ENCODE results near the gene SLC16A13.
"Not testable (repeated sequence)": the region's sequence is repeated elsewhere in the genome, so short reads cannot be mapped to it uniquely, and the experiment has no call there.

Gene SLC16A13

GRCh38 chr17:7035591-7036368, at the start of gene SLC16A13:
SLC16A13 (plus strand) TSS chr17:7036015; CDS start chr17:7036383, 368 bp downstream.
- Histone ChIP-seq H3K9ac (peak within 1 kb of the TSS; percentile 57; the same call in 1 of the 2 replicates), H3K79me2 (ENCODE audit: insufficient read depth, low read depth) (no peaks in the 10 kb centered on the region), H3K27me3 (ENCODE audit: insufficient read depth, low read depth) (no peaks in the 10 kb centered on the region), H4K20me1 (ENCODE audit: insufficient read depth) (no peaks in the 10 kb centered on the region), H2AFZ (ENCODE audit: low read depth) (no peak within 1 kb of the TSS; the same call in 1 of the 2 replicates), H3K4me3 (IDR thresholded peaks at IDR 0.05; ENCODE audit: insufficient read depth, low read depth, low read length) (no peak within 1 kb of the TSS), H3K4me1 (ENCODE audit: low read depth, poor library complexity, severe bottlenecking) (no peaks in the 10 kb centered on the region), H3K4me2 (0 out of 2 replicates have a peak within 1 kb of the TSS, but pooled peaks have one; percentile 29), H3K27ac (peak within 1 kb of the TSS; percentile 63), H3K36me3 (ENCODE audit: insufficient read depth) (no peaks in the 10 kb centered on the region)
- no peak for TF ChIP-seq CTCF (conservative IDR thresholded peaks at IDR 0.05; ENCODE audit: low read depth, low read length)

- Histone ChIP-seq H3K9ac (no peak overlapping the region), H3K4me2 (no peak overlapping the region), H3K79me2 (ENCODE audit: insufficient read depth, low read depth) (no peaks in the 10 kb centered on the region), H3K27ac (no peak overlapping the region), H2AFZ (ENCODE audit: low read depth) (no peak overlapping the region), H3K27me3 (ENCODE audit: insufficient read depth, low read depth) (no peaks in the 10 kb centered on the region), H3K4me3 (IDR thresholded peaks at IDR 0.05; ENCODE audit: insufficient read depth, low read depth, low read length) (no peak overlapping the region), H3K36me3 (ENCODE audit: insufficient read depth) (no peaks in the 10 kb centered on the region), H3K4me1 (ENCODE audit: low read depth, poor library complexity, severe bottlenecking) (no peaks in the 10 kb centered on the region), H4K20me1 (ENCODE audit: insufficient read depth) (no peaks in the 10 kb centered on the region)
- no peak for TF ChIP-seq CTCF (conservative IDR thresholded peaks at IDR 0.05; ENCODE audit: low read depth, low read length)
These were observed 49.1 kb upstream of the SLC16A13 start for GRCh38 chr17:6986676-6987075.

GRCh38 chr17:6989779-6990178, 46.0 kb upstream of the SLC16A13 start:
- no peak overlapping the region for H3K4me3 ChIP-seq (IDR thresholded peaks at IDR 0.05; ENCODE audit: insufficient read depth, low read depth, low read length)
- H3K4me2 ChIP-seq: no peak overlapping the region
- no peaks in the 10 kb centered on the region for H3K4me1 ChIP-seq (ENCODE audit: low read depth, poor library complexity, severe bottlenecking)
- H3K9ac ChIP-seq: no peak overlapping the region
- no peaks in the 10 kb centered on the region for H3K36me3 ChIP-seq (ENCODE audit: insufficient read depth)
- TF ChIP-seq CTCF (conservative IDR thresholded peaks at IDR 0.05; ENCODE audit: low read depth, low read length): no peak
- H4K20me1 ChIP-seq (ENCODE audit: insufficient read depth): no peaks in the 10 kb centered on the region
- H3K79me2 ChIP-seq (ENCODE audit: insufficient read depth, low read depth): no peaks in the 10 kb centered on the region
- no peak overlapping the region for H2AFZ ChIP-seq (ENCODE audit: low read depth)
- no peak overlapping the region for H3K27ac ChIP-seq
- no peaks in the 10 kb centered on the region for H3K27me3 ChIP-seq (ENCODE audit: insufficient read depth, low read depth)

GRCh38 chr17:6993613-6994056, 42.2 kb upstream of the SLC16A13 start:
- not testable (repeated sequence) for H3K36me3 ChIP-seq (ENCODE audit: insufficient read depth); H3K4me1 ChIP-seq (ENCODE audit: low read depth, poor library complexity, severe bottlenecking); H4K20me1 ChIP-seq (ENCODE audit: insufficient read depth); H3K79me2 ChIP-seq (ENCODE audit: insufficient read depth, low read depth); H3K4me3 ChIP-seq (IDR thresholded peaks at IDR 0.05; ENCODE audit: insufficient read depth, low read depth, low read length); H2AFZ ChIP-seq (ENCODE audit: low read depth); H3K27me3 ChIP-seq (ENCODE audit: insufficient read depth, low read depth); H3K27ac ChIP-seq; H3K9ac ChIP-seq; H3K4me2 ChIP-seq

GRCh38 chr17:6994118-6994598, 41.7 kb upstream of the SLC16A13 start:
- Histone ChIP-seq H3K4me3 (IDR thresholded peaks at IDR 0.05; ENCODE audit: insufficient read depth, low read depth, low read length) (no peak overlapping the region), H3K27ac (no peak overlapping the region), H3K4me1 (ENCODE audit: low read depth, poor library complexity, severe bottlenecking) (no peaks in the 10 kb centered on the region), H3K27me3 (ENCODE audit: insufficient read depth, low read depth) (no peaks in the 10 kb centered on the region), H3K4me2 (no peak overlapping the region), H2AFZ (ENCODE audit: low read depth) (no peak overlapping the region), H4K20me1 (ENCODE audit: insufficient read depth) (no peaks in the 10 kb centered on the region), H3K9ac (no peak overlapping the region), H3K36me3 (ENCODE audit: insufficient read depth) (no peaks in the 10 kb centered on the region), H3K79me2 (ENCODE audit: insufficient read depth, low read depth) (no peaks in the 10 kb centered on the region)
- no peak for TF ChIP-seq CTCF (conservative IDR thresholded peaks at IDR 0.05; ENCODE audit: low read depth, low read length)

All from KMS-11 (cell line).